NT2/D1 (cell line): Measurements from ENCODE around the gene DLK1.

ENCODE experiments used
- DNase-seq: peaks from one replicate; pipeline ENCODE4 v3.0.0-alpha.2; 2011; ENCODE audit warnings: low read depth, low spot score
- H3K27me3 ChIP-seq: 2 replicates; pipeline ENCODE4 v1.6.0; 2011; ENCODE audit warnings: mild to moderate bottlenecking; ENCODE audit not compliant: insufficient read length, insufficient read depth
- H3K36me3 ChIP-seq: 2 replicates; pipeline ENCODE4 v1.6.1; 2011; ENCODE audit warnings: mild to moderate bottlenecking, low read length, mixed read lengths; ENCODE audit not compliant: insufficient read depth, insufficient read length
- H3K4me1 ChIP-seq: 2 replicates; pipeline ENCODE4 v1.5.1; 2011; ENCODE audit not compliant: insufficient read depth, insufficient read length
- H3K4me3 ChIP-seq: 2 replicates; pipeline ENCODE4 v1.5.1; 2011; ENCODE audit warnings: low read depth; ENCODE audit not compliant: insufficient read length
- H3K9ac ChIP-seq: 2 replicates; pipeline ENCODE4 v1.6.0; 2011; ENCODE audit warnings: low read depth; ENCODE audit not compliant: insufficient read length
- H3K9me3 ChIP-seq: 2 replicates; pipeline ENCODE4 v1.5.1; 2011; ENCODE audit warnings: mild to moderate bottlenecking, low read length; ENCODE audit not compliant: insufficient read depth
- SUZ12 ChIP-seq: IDR thresholded peaks from 2 replicates; pipeline ENCODE4 v1.6.1; 2011; ENCODE audit not compliant: insufficient read length, insufficient read depth; ENCODE audit errors: extremely low read depth
- YY1 ChIP-seq: IDR thresholded peaks from 2 replicates; pipeline ENCODE4 v1.6.1; 2011; ENCODE audit not compliant: insufficient read length, insufficient read depth
- ZNF274 ChIP-seq: IDR thresholded peaks from 2 replicates; pipeline ENCODE4 v1.6.1; 2011; ENCODE audit warnings: mild to moderate bottlenecking, low read depth, low read length

The DLK1 gene

GRCh38 chr14:100750762-100751699 is 24.3 kb downstream of the DLK1 start:
- Histone ChIP-seq H3K9me3 (peaks cover 8% of the 10 kb centered on the region; the same call in 1 of the 2 replicates), H3K4me1 (no peaks in the 10 kb centered on the region), H3K36me3 (no peaks in the 10 kb centered on the region), H3K27me3 (no peaks in the 10 kb centered on the region), H3K9ac (no peak overlapping the region), H3K4me3 (no peak overlapping the region)
- no peak for TF ChIP-seq SUZ12
- TF ChIP-seq ZNF274: no peak
- TF ChIP-seq YY1: no peak
- DNase-seq: no peak

GRCh38 chr14:100754020-100754419 is 27.3 kb downstream of the DLK1 start:
- Histone ChIP-seq H3K36me3 (no peaks in the 10 kb centered on the region), H3K9me3 (peaks cover 8% of the 10 kb centered on the region; the same call in 1 of the 2 replicates), H3K4me1 (no peaks in the 10 kb centered on the region), H3K9ac (no peak overlapping the region), H3K27me3 (no peaks in the 10 kb centered on the region), H3K4me3 (no peak overlapping the region)
- no peak for DNase-seq
- no peak for TF ChIP-seq YY1
- no peak for TF ChIP-seq ZNF274
- TF ChIP-seq SUZ12: no peak

GRCh38 chr14:100755649-100756048 is 29.0 kb downstream of the DLK1 start:
- DNase-seq: no peak
- Histone ChIP-seq H3K36me3 (no peaks in the 10 kb centered on the region), H3K27me3 (no peaks in the 10 kb centered on the region), H3K9me3 (peaks cover 8% of the 10 kb centered on the region; the same call in 1 of the 2 replicates), H3K4me1 (no peaks in the 10 kb centered on the region), H3K4me3 (no peak overlapping the region), H3K9ac (no peak overlapping the region)
- TF ChIP-seq YY1: no peak
- no peak for TF ChIP-seq ZNF274
- no peak for TF ChIP-seq SUZ12

GRCh38 chr14:100761481-100761880 is 34.8 kb downstream of the DLK1 start:
- Histone ChIP-seq H3K36me3 (no peaks in the 10 kb centered on the region), H3K27me3 (no peaks in the 10 kb centered on the region), H3K4me1 (peaks cover 3% of the 10 kb centered on the region), H3K9me3 (no peaks in the 10 kb centered on the region), H3K9ac (no peak overlapping the region), H3K4me3 (no peak overlapping the region)
- no peak for TF ChIP-seq YY1
- no peak for TF ChIP-seq SUZ12
- TF ChIP-seq ZNF274: no peak
- DNase-seq: no peak

GRCh38 chr14:100762089-100762515 is 35.4 kb downstream of the DLK1 start:
- no peak for DNase-seq
- Histone ChIP-seq H3K27me3 (no peaks in the 10 kb centered on the region), H3K9ac (no peak overlapping the region), H3K36me3 (no peaks in the 10 kb centered on the region), H3K4me1 (peaks cover 3% of the 10 kb centered on the region), H3K9me3 (no peaks in the 10 kb centered on the region), H3K4me3 (no peak overlapping the region)
- TF ChIP-seq ZNF274 (no peak), YY1 (no peak), SUZ12 (no peak)

GRCh38 chr14:100762901-100763300 is 36.2 kb downstream of the DLK1 start:
- no peak overlapping the region for H3K4me3 ChIP-seq
- TF ChIP-seq SUZ12: no peak
- no peak for TF ChIP-seq ZNF274
- no peak for TF ChIP-seq YY1
- DNase-seq: no peak
- H3K36me3 ChIP-seq: no peaks in the 10 kb centered on the region
- peaks cover 3% of the 10 kb centered on the region for H3K4me1 ChIP-seq
- H3K9me3 ChIP-seq: no peaks in the 10 kb centered on the region
- no peaks in the 10 kb centered on the region for H3K27me3 ChIP-seq
- H3K9ac ChIP-seq: no peak overlapping the region

GRCh38 chr14:100764471-100765115 is 37.9 kb downstream of the DLK1 start:
- Histone ChIP-seq H3K9me3 (no peaks in the 10 kb centered on the region), H3K4me1 (peaks cover 3% of the 10 kb centered on the region), H3K36me3 (no peaks in the 10 kb centered on the region), H3K27me3 (no peaks in the 10 kb centered on the region), H3K9ac (no peak overlapping the region), H3K4me3 (no peak overlapping the region)
- TF ChIP-seq ZNF274 (no peak), SUZ12 (no peak), YY1 (no peak)
- no peak for DNase-seq
